Measurements from ENCODE around the gene SLC17A9.

DNA sequence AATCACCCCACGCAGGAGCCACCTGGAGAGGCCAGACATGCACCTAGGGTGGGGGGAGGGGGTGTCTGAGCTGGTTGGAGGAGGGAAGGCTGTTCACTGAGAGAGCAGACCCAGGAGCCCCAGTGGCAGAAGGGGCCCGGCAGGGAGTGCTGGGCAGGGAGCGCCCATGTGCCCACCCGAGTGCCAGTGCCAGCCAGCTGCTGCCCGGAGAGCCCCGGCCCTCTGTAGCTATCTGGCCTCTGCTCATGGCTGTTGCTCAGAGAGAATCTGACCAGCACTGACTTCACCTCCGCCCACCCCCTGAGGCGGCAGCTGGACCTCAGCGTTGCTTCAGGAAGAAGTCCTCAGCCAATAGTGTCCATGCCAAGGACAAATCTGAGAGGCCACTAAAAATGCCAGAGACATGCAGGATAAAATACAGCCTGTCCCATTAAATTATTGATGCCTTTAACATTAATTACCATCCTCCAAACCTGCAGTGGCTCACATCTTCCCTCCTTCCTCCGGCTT is 22.8 kb downstream of the SLC17A9 start:
- no peak for TF ChIP-seq CTCF (IDR thresholded peaks at IDR 0.05)
- no peak for TF ChIP-seq POLR2AphosphoS5 (IDR thresholded peaks at IDR 0.05)
